Measurements from ENCODE around the gene HSPA12A.

HSPA12A gene

DNA sequence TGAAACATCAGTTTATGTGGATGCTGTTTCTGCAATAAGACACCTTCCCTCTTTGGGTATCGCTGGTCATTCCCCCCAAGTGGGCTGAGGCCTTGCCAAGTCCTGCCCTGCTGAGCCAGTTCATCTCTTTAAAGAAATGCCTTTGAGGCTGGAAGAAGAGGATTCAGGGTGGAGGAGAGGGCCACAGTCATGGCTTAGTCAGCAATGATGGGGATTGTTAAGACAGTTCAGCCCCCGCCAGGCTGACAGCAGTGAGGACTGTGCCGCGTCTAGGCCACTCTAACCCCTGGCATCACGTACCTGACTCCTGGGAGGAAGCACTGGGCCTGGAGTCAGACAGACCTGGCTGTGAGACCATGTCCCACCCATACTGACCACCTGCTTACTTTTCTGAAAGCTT lies 73.3 kb downstream of the HSPA12A start:
- H3K27me3 Mint-ChIP-seq (ENCODE audit: low read depth, poor library complexity) = peaks cover 36% of the 10 kb centered on the region
- H3K36me3 Mint-ChIP-seq (ENCODE audit: low read depth) = peaks cover 9% of the 10 kb centered on the region
- H3K4me1 Mint-ChIP-seq = peaks cover 22% of the 10 kb centered on the region
- DNase-seq = no peak
- H3K27ac Mint-ChIP-seq = no peak overlapping the region
- peak overlapping the region; percentile 79 for H3K4me3 Mint-ChIP-seq
- TF ChIP-seq, protein P1, sequence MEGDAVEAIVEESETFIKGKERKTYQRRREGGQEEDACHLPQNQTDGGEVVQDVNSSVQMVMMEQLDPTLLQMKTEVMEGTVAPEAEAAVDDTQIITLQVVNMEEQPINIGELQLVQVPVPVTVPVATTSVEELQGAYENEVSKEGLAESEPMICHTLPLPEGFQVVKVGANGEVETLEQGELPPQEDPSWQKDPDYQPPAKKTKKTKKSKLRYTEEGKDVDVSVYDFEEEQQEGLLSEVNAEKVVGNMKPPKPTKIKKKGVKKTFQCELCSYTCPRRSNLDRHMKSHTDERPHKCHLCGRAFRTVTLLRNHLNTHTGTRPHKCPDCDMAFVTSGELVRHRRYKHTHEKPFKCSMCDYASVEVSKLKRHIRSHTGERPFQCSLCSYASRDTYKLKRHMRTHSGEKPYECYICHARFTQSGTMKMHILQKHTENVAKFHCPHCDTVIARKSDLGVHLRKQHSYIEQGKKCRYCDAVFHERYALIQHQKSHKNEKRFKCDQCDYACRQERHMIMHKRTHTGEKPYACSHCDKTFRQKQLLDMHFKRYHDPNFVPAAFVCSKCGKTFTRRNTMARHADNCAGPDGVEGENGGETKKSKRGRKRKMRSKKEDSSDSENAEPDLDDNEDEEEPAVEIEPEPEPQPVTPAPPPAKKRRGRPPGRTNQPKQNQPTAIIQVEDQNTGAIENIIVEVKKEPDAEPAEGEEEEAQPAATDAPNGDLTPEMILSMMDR (IDR thresholded peaks at IDR 0.05) = no peak
- no peaks in the 10 kb centered on the region for H3K9me3 Mint-ChIP-seq

DNA sequence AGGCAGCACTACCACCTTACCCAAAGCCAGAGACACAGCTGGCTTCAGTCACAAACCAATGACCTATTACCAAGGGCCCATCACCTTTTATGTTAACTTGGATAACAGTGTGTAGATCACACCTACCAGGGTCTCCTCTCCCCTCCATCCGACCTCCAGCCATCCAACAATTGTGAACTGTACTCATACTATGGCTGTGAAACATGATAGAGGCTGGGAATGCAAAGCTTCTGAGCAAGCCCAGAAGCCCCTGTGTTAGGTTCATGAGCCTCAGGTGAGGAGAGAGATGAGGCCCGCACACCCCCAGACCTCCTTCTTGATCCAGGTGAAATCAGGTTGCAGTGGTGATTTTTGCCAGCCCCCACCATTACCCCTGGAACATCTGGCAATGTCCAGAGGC lies 73.9 kb downstream of the HSPA12A start:
- H3K36me3 Mint-ChIP-seq (ENCODE audit: low read depth) = peaks cover 9% of the 10 kb centered on the region
- H3K4me3 Mint-ChIP-seq = peak overlapping the region; percentile 25
- DNase-seq = no peak
- TF ChIP-seq, protein P1 (IDR thresholded peaks at IDR 0.05) = no peak
- H3K9me3 Mint-ChIP-seq = no peaks in the 10 kb centered on the region
- no peak overlapping the region for H3K27ac Mint-ChIP-seq
- peaks cover 22% of the 10 kb centered on the region for H3K4me1 Mint-ChIP-seq
- peaks cover 38% of the 10 kb centered on the region for H3K27me3 Mint-ChIP-seq (ENCODE audit: low read depth, poor library complexity)

DNA sequence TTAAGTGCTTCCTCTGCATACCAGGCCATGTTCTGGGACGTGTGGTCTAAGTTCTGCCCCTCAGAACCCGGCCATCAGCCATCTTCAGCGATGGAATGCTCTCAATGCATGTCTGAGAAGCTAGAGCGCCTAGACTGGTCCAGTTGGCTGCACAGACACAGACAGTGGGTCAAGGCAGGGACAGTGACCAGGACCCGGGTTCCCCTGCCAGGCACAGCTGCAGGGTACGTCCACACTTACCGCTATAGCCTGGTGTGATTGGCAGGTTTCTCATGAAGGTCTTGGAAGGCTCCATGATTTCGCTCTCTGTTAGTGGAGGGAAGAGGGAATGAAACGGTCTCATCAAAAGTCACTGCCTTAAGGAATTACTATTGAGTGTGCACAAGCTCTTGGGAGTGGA lies 74.3 kb downstream of the HSPA12A start:
- peaks cover 9% of the 10 kb centered on the region for H3K36me3 Mint-ChIP-seq (ENCODE audit: low read depth)
- H3K4me1 Mint-ChIP-seq = peaks cover 22% of the 10 kb centered on the region
- no peaks in the 10 kb centered on the region for H3K9me3 Mint-ChIP-seq
- TF ChIP-seq, protein P1 (IDR thresholded peaks at IDR 0.05) = no peak
- peak overlapping the region; percentile 25 for H3K4me3 Mint-ChIP-seq
- peaks cover 36% of the 10 kb centered on the region for H3K27me3 Mint-ChIP-seq (ENCODE audit: low read depth, poor library complexity)
- DNase-seq = no peak
- no peak overlapping the region for H3K27ac Mint-ChIP-seq

DNA sequence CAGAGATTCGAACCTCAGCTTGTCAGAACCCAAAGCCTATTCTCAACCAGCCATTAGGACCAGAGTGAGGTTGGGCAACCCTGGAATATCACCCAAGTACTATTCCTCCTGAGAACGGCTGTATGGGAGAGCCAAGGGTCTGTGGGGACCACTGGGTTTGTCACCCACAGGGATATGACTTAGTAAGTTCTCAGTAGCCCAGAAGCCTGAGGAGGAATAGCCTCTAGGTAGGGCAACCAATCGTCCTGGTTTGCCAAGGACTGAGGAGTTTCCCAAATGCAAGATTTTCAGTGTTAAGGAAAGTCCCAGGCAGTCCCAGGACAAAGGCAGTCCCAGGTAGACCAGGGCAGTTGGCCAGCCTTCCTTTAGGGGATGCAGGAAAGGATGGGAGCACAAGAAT lies 74.9 kb downstream of the HSPA12A start:
- no peak for DNase-seq
- Mint-ChIP-seq H3K27me3 (ENCODE audit: low read depth, poor library complexity) (peaks cover 33% of the 10 kb centered on the region), H3K4me1 (peaks cover 22% of the 10 kb centered on the region), H3K4me3 (no peak overlapping the region), H3K36me3 (ENCODE audit: low read depth) (peaks cover 9% of the 10 kb centered on the region), H3K9me3 (no peaks in the 10 kb centered on the region), H3K27ac (no peak overlapping the region)
- TF ChIP-seq, protein P1 (IDR thresholded peaks at IDR 0.05) = no peak

DNA sequence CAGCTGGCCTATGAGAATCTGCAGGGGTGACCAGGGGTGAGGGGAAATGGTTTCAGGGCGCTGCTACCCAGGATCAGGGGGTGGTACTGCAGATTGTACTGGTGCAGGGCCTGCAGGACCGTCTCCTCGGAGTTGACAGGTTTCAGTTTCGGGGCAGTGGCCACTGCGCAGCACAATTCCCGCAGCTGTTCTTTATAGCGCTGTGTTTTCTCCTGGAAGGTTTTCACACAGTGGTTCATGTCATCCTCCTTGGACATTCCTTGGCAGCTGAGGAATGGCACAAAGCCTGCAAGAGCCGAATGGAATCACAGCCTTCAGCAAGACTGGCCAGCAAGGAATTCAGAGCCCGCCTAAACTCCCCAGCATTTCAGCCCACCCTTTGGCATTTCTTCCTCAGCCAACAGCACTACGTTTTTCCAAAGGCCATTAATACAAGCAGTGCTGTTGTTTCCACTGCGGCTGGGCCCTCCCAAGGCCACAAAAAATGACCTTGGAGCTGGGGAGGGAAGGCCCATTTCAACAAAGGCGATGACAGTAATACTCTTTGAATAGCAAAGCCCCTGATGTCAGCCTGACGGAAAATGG lies 76.7 kb downstream of the HSPA12A start:
- H3K4me1 Mint-ChIP-seq = peaks cover 17% of the 10 kb centered on the region
- H3K27me3 Mint-ChIP-seq (ENCODE audit: low read depth, poor library complexity) = peaks cover 23% of the 10 kb centered on the region
- H3K4me3 Mint-ChIP-seq = no peak overlapping the region
- H3K27ac Mint-ChIP-seq = no peak overlapping the region
- TF ChIP-seq, protein P1 (IDR thresholded peaks at IDR 0.05) = no peak
- DNase-seq = no peak
- peaks cover 9% of the 10 kb centered on the region for H3K36me3 Mint-ChIP-seq (ENCODE audit: low read depth)
- H3K9me3 Mint-ChIP-seq = no peaks in the 10 kb centered on the region

DNA sequence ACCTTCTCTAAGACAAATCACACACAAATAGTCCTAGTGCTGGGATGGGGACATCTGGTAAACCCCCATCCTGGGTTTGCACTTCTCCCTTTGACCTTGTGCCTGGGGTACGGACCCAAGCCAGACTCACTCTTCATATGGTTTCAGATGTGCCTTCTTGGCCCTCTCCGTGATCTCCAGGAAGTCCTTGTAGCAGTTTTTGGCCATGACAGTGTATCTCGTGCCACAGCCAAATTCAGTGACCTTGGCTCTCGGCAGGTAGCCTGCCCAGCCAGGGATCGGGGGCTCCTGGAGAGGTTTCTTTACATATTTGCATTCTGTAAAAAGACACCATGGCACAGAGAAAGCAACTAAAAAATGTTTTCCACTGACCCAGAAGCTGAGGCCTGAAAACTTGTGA lies 77.7 kb downstream of the HSPA12A start:
- H3K27me3 Mint-ChIP-seq (ENCODE audit: low read depth, poor library complexity) = peaks cover 19% of the 10 kb centered on the region
- H3K27ac Mint-ChIP-seq = no peak overlapping the region
- H3K4me3 Mint-ChIP-seq = no peak overlapping the region
- peaks cover 9% of the 10 kb centered on the region for H3K36me3 Mint-ChIP-seq (ENCODE audit: low read depth)
- H3K9me3 Mint-ChIP-seq = no peaks in the 10 kb centered on the region
- H3K4me1 Mint-ChIP-seq = peaks cover 17% of the 10 kb centered on the region
- TF ChIP-seq, protein P1 (IDR thresholded peaks at IDR 0.05) = no peak
- no peak for DNase-seq

Data from nephron progenitor cell (in vitro differentiated cells).